ENCODE results near the gene DENND5B. TPM values are rescaled to one million over a fixed set of nuclear protein-coding genes. Genes with fewer than 3 reads are reported as not detected.
A peak's percentile ranks its signal among the peaks of the same experiment; 100 is the strongest.
"Not testable (repeated sequence)": the region's sequence is repeated elsewhere in the genome, so short reads cannot be mapped to it uniquely, and the experiment has no call there.

DENND5B gene
- total RNA-seq, 1 donor, result 18.8 TPM

- no peak overlapping the region for H3K4me3 ChIP-seq (ENCODE audit: insufficient read depth, low read length)
- H3K27ac ChIP-seq (ENCODE audit: low read depth, low read length), result no peak overlapping the region
- peaks cover 9% of the 10 kb centered on the region for H4K20me1 ChIP-seq (ENCODE audit: insufficient read depth, low read length)
- TF ChIP-seq CTCF (IDR thresholded peaks at IDR 0.05; ENCODE audit: extremely low read depth, low read depth, low read length), result no peak
- H3K9me3 ChIP-seq (ENCODE audit: low read depth, low read length), result no peaks in the 10 kb centered on the region
- peaks cover 67% of the 10 kb centered on the region for H3K79me2 ChIP-seq (ENCODE audit: insufficient read depth, low read length)
- no peak for DNase-seq (ENCODE audit: insufficient read length, low spot score, missing footprints)
- H3K4me2 ChIP-seq (ENCODE audit: insufficient read depth, low read length), result no peak overlapping the region
- no peaks in the 10 kb centered on the region for H3K36me3 ChIP-seq (ENCODE audit: insufficient read depth, low read length)
- H3K4me1 ChIP-seq (ENCODE audit: insufficient read depth, low read length), result peaks cover 9% of the 10 kb centered on the region
- no peak overlapping the region for H2AFZ ChIP-seq (ENCODE audit: low read length)
- H3K27me3 ChIP-seq (ENCODE audit: insufficient read depth, low read length), result no peaks in the 10 kb centered on the region
These were observed 30.4 kb downstream of the DENND5B start for GRCh38 chr12:31560516-31560915.

- peak overlapping the region; percentile 32 for H3K27ac ChIP-seq (ENCODE audit: low read depth, low read length)
- TF ChIP-seq CTCF (IDR thresholded peaks at IDR 0.05; ENCODE audit: extremely low read depth, low read depth, low read length), result no peak
- peak overlapping the region; percentile 46 for H3K4me3 ChIP-seq (ENCODE audit: insufficient read depth, low read length)
- no peaks in the 10 kb centered on the region for H3K27me3 ChIP-seq (ENCODE audit: insufficient read depth, low read length)
- no peak overlapping the region for H2AFZ ChIP-seq (ENCODE audit: low read length)
- H3K4me1 ChIP-seq (ENCODE audit: insufficient read depth, low read length), result peaks cover 9% of the 10 kb centered on the region
- peak overlapping the region; percentile 69 for H3K4me2 ChIP-seq (ENCODE audit: insufficient read depth, low read length)
- H4K20me1 ChIP-seq (ENCODE audit: insufficient read depth, low read length), result peaks cover 9% of the 10 kb centered on the region
- H3K36me3 ChIP-seq (ENCODE audit: insufficient read depth, low read length), result no peaks in the 10 kb centered on the region
- H3K79me2 ChIP-seq (ENCODE audit: insufficient read depth, low read length), result peaks cover 53% of the 10 kb centered on the region
- H3K9me3 ChIP-seq (ENCODE audit: low read depth, low read length), result no peaks in the 10 kb centered on the region
- DNase-seq (ENCODE audit: insufficient read length, low spot score, missing footprints), result peak; percentile 64
These were observed 32.4 kb downstream of the DENND5B start for GRCh38 chr12:31558521-31558920.

DNA sequence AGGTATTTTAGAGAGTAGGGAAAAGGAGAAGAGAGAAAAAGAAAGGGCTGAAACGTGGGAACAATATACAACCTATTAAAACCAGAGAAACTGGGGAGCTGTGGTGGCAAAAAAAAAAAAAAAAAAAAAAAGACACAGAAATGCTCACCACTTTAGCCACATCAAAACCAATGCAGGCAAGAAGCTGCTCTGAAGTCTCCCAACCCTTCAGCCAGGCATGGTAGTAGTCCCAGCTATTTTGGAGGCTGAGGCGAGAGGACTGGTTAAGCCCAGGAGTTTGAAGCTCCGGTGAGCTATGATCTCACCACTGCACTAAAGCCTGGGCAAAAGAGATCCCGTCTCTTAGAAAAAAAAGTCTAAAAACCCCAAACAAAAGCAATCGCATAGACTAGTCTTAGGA lies 33.2 kb downstream of the DENND5B start:
- DNase-seq (ENCODE audit: insufficient read length, low spot score, missing footprints), result no peak
- H3K36me3 ChIP-seq (ENCODE audit: insufficient read depth, low read length), result no peaks in the 10 kb centered on the region
- peaks cover 47% of the 10 kb centered on the region for H3K79me2 ChIP-seq (ENCODE audit: insufficient read depth, low read length)
- H2AFZ ChIP-seq (ENCODE audit: low read length), result no peak overlapping the region
- H3K4me3 ChIP-seq (ENCODE audit: insufficient read depth, low read length), result no peak overlapping the region
- peak overlapping the region; percentile 32 for H3K27ac ChIP-seq (ENCODE audit: low read depth, low read length)
- H3K4me2 ChIP-seq (ENCODE audit: insufficient read depth, low read length), result peak overlapping the region; percentile 69
- no peaks in the 10 kb centered on the region for H3K27me3 ChIP-seq (ENCODE audit: insufficient read depth, low read length)
- H3K4me1 ChIP-seq (ENCODE audit: insufficient read depth, low read length), result peaks cover 9% of the 10 kb centered on the region
- TF ChIP-seq CTCF (IDR thresholded peaks at IDR 0.05; ENCODE audit: extremely low read depth, low read depth, low read length), result no peak
- H4K20me1 ChIP-seq (ENCODE audit: insufficient read depth, low read length), result peaks cover 9% of the 10 kb centered on the region
- no peaks in the 10 kb centered on the region for H3K9me3 ChIP-seq (ENCODE audit: low read depth, low read length)

DNA sequence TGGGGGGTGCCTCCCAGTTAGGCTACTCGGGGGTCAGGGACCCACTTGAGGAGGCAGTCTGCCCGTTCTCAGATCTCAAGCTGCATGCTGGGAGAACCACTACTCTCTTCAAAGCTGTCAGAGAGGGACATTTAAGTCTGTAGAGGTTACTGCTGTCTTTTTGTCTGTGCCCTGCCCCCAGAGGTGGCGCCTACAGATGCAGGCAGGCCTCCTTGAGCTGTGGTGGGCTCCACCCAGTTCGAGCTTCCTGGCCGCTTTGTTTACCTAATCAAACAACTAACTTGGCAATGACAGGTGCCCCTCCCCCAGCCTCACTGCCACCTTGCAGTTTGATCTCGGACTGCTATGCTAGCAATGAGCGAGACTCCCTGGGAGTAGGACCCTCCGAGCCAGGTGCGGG lies 35.5 kb downstream of the DENND5B start:
- not testable (repeated sequence) for DNase-seq (ENCODE audit: insufficient read length, low spot score, missing footprints); H3K27me3 ChIP-seq (ENCODE audit: insufficient read depth, low read length); H3K27ac ChIP-seq (ENCODE audit: low read depth, low read length); H3K9me3 ChIP-seq (ENCODE audit: low read depth, low read length); H3K4me3 ChIP-seq (ENCODE audit: insufficient read depth, low read length); H4K20me1 ChIP-seq (ENCODE audit: insufficient read depth, low read length); H3K4me2 ChIP-seq (ENCODE audit: insufficient read depth, low read length); H3K36me3 ChIP-seq (ENCODE audit: insufficient read depth, low read length); H3K4me1 ChIP-seq (ENCODE audit: insufficient read depth, low read length); H2AFZ ChIP-seq (ENCODE audit: low read length)
- peaks cover 31% of the 10 kb centered on the region for H3K79me2 ChIP-seq (ENCODE audit: insufficient read depth, low read length)

DNA sequence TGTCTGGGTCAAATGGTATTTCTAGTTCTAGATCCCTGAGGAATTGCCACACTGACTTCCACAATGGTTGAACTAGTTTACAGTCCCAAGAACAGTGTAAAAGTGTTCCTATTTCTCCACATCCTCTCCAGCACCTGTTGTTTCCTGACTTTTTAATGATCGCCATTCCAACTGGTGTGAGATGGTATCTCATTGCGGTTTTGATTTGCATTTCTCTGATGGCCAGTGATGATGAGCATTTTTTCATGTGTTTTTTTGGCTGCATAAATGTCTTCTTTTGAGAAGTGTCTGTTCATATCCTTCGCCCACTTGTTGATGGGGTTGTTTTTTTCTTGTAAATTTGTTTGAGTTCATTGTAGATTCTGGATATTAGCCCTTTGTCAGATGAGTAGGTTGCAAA lies 40.3 kb downstream of the DENND5B start:
- H3K27ac ChIP-seq (ENCODE audit: low read depth, low read length), result not testable (repeated sequence)
- H3K79me2 ChIP-seq (ENCODE audit: insufficient read depth, low read length), result peaks cover 14% of the 10 kb centered on the region

More for the DNA sequence above, 40.3 kb downstream of the DENND5B start:
- DNase-seq (ENCODE audit: insufficient read length, low spot score, missing footprints); H2AFZ ChIP-seq (ENCODE audit: low read length); H3K9me3 ChIP-seq (ENCODE audit: low read depth, low read length); H3K4me3 ChIP-seq (ENCODE audit: insufficient read depth, low read length); H3K36me3 ChIP-seq (ENCODE audit: insufficient read depth, low read length); H3K4me2 ChIP-seq (ENCODE audit: insufficient read depth, low read length); H3K4me1 ChIP-seq (ENCODE audit: insufficient read depth, low read length); H4K20me1 ChIP-seq (ENCODE audit: insufficient read depth, low read length); H3K27me3 ChIP-seq (ENCODE audit: insufficient read depth, low read length): not testable (repeated sequence)
